ENCODE data around the gene BHLHA15. TPM values are rescaled to one million over a fixed set of nuclear protein-coding genes. Genes with fewer than 3 reads are reported as not detected.

BHLHA15 gene
- total RNA-seq, 1 experiment from 2014 or later = 3.4 TPM

- peaks cover 8% of the 10 kb centered on the region for H3K4me1 Mint-ChIP-seq (ENCODE audit: low read depth, unreplicated experiment)
- H3K9me3 Mint-ChIP-seq (ENCODE audit: unreplicated experiment) = peaks cover 6% of the 10 kb centered on the region
- H3K27me3 ChIP-seq (replicated peaks; ENCODE audit: control insufficient read depth, insufficient read depth, low read length) = no peaks in the 10 kb centered on the region
- intact Hi-C loops (cut with micrococcal nuclease; ENCODE audit: unreplicated experiment) = no loop called here
- peaks cover 2% of the 10 kb centered on the region; the same call in 1 of the 2 replicates for H3K36me3 ChIP-seq (ENCODE audit: control insufficient read depth, insufficient read depth, low read length)
- no peak overlapping the region for H3K27ac Mint-ChIP-seq (ENCODE audit: unreplicated experiment)
- peaks cover 5% of the 10 kb centered on the region; the same call in 1 of the 2 replicates for H3K9me3 ChIP-seq
- CTCF ChIA-PET = no interaction called here
- POLR2A ChIA-PET = no interaction called here
- no peak for DNase-seq
- H3K27me3 Mint-ChIP-seq (ENCODE audit: insufficient read depth, unreplicated experiment) = no peaks in the 10 kb centered on the region
- H3K36me3 Mint-ChIP-seq (ENCODE audit: insufficient read depth, unreplicated experiment) = peaks cover 33% of the 10 kb centered on the region
- H3K4me1 ChIP-seq = peaks cover 8% of the 10 kb centered on the region; the same call in 1 of the 2 replicates
- BruUV-seq (replicated peaks) = no TSS peak
- H3K4me3 Mint-ChIP-seq (ENCODE audit: unreplicated experiment) = no peak overlapping the region
- H3K4me3 ChIP-seq (ENCODE audit: low read depth, low read length) = no peak overlapping the region
- no peak for TF ChIP-seq CTCF (IDR thresholded peaks at IDR 0.05; ENCODE audit: insufficient read depth in 1 of 2, low read depth in 1 of 2, low read length in 1 of 2, severe bottlenecking in 1 of 2, unreplicated experiment in 1 of 2)
These were observed 46.5 kb downstream of the BHLHA15 start for GRCh38 chr7:98257701-98258100.

Other genes with a start within 250 kb of the BHLHA15 start
- gene OCM2, start 221.2 kb upstream of the BHLHA15 start, total RNA-seq (2022) = not detected in 2 replicates
- gene LMTK2, start 104.6 kb upstream of the BHLHA15 start, total RNA-seq (2022) = 21.9 and 22.3 TPM in 2 replicates
- gene TECPR1, start 40.8 kb downstream of the BHLHA15 start, total RNA-seq (2022) = 19.0 and 26.4 TPM in 2 replicates
- 197 and 224 TPM in 2 replicates for gene BRI3, start 70.2 kb downstream of the BHLHA15 start, total RNA-seq (2022)
- 60.9 and 66.9 TPM in 2 replicates for gene BAIAP2L1, start 189.7 kb downstream of the BHLHA15 start, total RNA-seq (2022)